Muscle of leg (tissue), 11 donors: Measurements from ENCODE around the gene ADGRL1. TPM values are rescaled to one million over a fixed set of nuclear protein-coding genes. Genes with fewer than 3 reads are reported as not detected.

Source experiments
- DNase-seq: peaks from one replicate; pipeline ENCODE4 v3.0.0; 2013
- H3K27ac ChIP-seq: one replicate; pipeline ENCODE4 v1.5.1; 2013; ENCODE audit warnings: mild to moderate bottlenecking, low read length, control low read depth
- H3K27me3 ChIP-seq: one replicate; pipeline ENCODE4 v1.6.1; 2013; ENCODE audit warnings: low read length; ENCODE audit not compliant: control insufficient read depth, insufficient read depth
- H3K36me3 ChIP-seq: one replicate; pipeline ENCODE4 v1.6.1; 2013; ENCODE audit warnings: low read length; ENCODE audit not compliant: control insufficient read depth, insufficient read depth
- H3K4me1 ChIP-seq: one replicate; pipeline ENCODE4 v1.6.1; 2013; ENCODE audit warnings: low read length; ENCODE audit not compliant: control insufficient read depth, insufficient read depth
- H3K4me3 ChIP-seq: one replicate; pipeline ENCODE4 v1.5.1; 2013; ENCODE audit warnings: low read length, control low read depth
- H3K9me3 ChIP-seq: replicated peaks from 2 replicates; pipeline ENCODE4 v1.6.1; 2013; ENCODE audit warnings: low read depth, low read length; ENCODE audit not compliant: control insufficient read depth
- WGBS: methylation state at CpG from one replicate; pipeline ENCODE4 v1.1.5; 2013; ENCODE audit warnings: missing lambda C conversion rate; ENCODE audit not compliant: insufficient coverage; 5-methylcytosine and 5-hydroxymethylcytosine counted together
- polyA plus RNA-seq, 8 donors: library from polyadenylated mRNA; unstranded; fragments of 120-200 nt; gene quantifications; one replicate each; pipeline versions ENCODE4 v1.2.1 to v1.2.3, GENCODE V29; 2013; ENCODE audit warnings: inconsistent platforms in 1 of 8, low replicate concordance in 1 of 8; ENCODE audit not compliant: insufficient read length in 8 of 8, insufficient read depth in 1 of 8
- total RNA-seq: library from RNA; stranded (reverse); fragments of 120-200 nt; gene quantifications from one replicate; pipeline ENCODE4 v1.2.4, GENCODE V29; 2013

The ADGRL1 gene
- total and polyA plus RNA-seq, 9 donors: 7.8 to 28.0 (median 20.9) TPM

DNA sequence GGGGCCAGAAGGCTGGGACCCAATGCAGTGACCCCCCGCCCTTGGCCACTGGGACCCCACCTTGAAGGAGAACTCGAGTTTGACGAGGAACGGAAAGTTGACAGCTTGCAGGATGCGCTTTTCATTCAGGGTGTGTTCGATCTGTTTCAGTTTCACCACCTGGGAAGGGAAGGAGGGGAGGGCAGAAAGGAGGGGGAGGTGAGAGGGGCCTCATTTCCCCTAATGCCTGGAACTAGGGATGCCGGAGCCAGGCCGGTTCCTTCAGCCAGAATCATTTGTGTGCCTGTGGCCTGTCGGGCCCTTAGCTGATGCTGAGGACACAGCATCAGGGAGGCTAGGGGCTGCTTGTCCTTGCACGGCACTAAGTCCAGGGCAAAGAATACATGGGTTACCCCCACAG lies 103.2 kb downstream of the ADGRL1 start:
- no peak for DNase-seq
- Histone ChIP-seq H3K4me1 (peaks cover 22% of the 10 kb centered on the region), H3K4me3 (no peak overlapping the region), H3K27ac (no peak overlapping the region), H3K27me3 (no peaks in the 10 kb centered on the region), H3K36me3 (peaks cover 66% of the 10 kb centered on the region), H3K9me3 (no peaks in the 10 kb centered on the region)
- 62% methylated on average over 9 of the region's 10 CpGs for WGBS

DNA sequence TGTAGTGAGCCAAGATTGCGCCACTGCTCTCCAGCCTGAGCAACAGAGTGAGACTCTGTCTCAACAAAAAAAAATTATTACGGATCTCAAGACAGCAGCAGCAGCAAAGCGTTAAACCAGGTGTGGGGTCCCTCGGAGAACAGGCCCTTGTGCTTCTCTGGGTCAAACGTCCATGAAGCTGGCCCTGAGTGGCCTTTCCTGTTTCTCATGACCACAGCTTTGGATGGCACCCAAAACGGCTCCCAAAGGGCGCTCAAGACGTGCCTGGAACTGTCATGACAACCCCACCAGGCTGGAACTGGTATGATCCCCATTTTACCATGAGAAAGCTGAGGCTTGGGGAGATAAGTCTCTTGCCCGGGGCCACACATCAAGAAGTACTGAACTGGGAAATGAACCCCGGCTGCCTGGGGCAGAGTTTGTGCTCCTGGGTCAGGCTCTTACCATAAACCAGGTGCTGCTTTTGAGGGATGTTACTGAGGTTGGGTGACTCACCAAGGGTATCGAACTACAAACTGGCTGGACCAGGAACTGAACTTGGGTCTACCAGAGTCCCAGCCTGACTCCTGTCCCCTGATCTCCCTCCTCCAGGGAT lies 103.8 kb downstream of the ADGRL1 start:
- Histone ChIP-seq H3K9me3 (no peaks in the 10 kb centered on the region), H3K4me1 (peaks cover 16% of the 10 kb centered on the region), H3K36me3 (peaks cover 66% of the 10 kb centered on the region), H3K27ac (no peak overlapping the region), H3K27me3 (no peaks in the 10 kb centered on the region), H3K4me3 (no peak overlapping the region)
- WGBS: 43% methylated on average over 6 of the region's 11 CpGs
- no peak for DNase-seq

DNA sequence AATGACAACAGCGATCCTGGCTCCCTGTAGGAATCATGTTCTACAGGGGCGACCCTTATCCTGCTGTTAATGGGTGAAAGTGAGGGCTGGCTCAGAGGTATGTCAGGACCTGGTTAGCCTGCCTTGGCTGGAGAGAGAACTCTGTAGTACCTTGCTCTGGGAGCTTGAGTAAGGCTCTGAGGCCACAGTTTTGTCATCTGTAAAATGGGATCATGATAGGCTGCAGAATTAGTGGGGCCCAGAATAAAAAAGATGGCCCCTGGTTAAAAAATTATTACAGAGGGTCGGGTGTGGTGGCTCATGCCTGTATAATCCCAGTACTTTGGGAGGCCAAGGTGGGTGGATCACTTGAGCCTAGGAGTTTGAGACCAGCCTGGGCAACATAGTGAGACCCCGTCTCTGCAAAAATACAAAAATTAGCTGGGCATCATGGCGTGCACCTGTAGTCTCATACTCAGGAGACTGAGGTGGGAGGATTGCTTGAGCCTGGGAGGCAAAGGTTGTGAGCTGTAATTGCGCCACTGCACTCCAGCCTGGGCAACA lies 104.9 kb downstream of the ADGRL1 start:
- Histone ChIP-seq H3K9me3 (no peaks in the 10 kb centered on the region), H3K27me3 (no peaks in the 10 kb centered on the region), H3K4me1 (peaks cover 9% of the 10 kb centered on the region), H3K27ac (no peak overlapping the region), H3K36me3 (peaks cover 70% of the 10 kb centered on the region), H3K4me3 (no peak overlapping the region)
- no peak for DNase-seq
- 100% methylated on average over 1 of the region's 6 CpGs for WGBS

Other genes with a start within 250 kb of the ADGRL1 start
- 1.8 TPM for gene RFX1, start 199.8 kb downstream of the ADGRL1 start, total RNA-seq
- 1 to 10 TPM; 6.2 to 9.5 (median 7.3) TPM for gene RFX1, start 199.8 kb downstream of the ADGRL1 start, polyA plus RNA-seq
- gene RLN3, start 178.0 kb downstream of the ADGRL1 start, total RNA-seq: not detected
- not detected for gene RLN3, start 178.0 kb downstream of the ADGRL1 start, polyA plus RNA-seq
- gene IL27RA, start 174.4 kb downstream of the ADGRL1 start, total RNA-seq: 3.4 TPM
- gene IL27RA, start 174.4 kb downstream of the ADGRL1 start, polyA plus RNA-seq: 1 to 10 TPM; 1.9 to 6.1 (median 4.1) TPM
- gene PALM3, start 144.1 kb downstream of the ADGRL1 start, total RNA-seq: 0.18 TPM
- gene PALM3, start 144.1 kb downstream of the ADGRL1 start, polyA plus RNA-seq: 1 to 10 TPM in 5 of 8 donors, under 1 TPM in 3; 0.33 to 2.3 (median 1.2) TPM
- gene MISP3, start 133.4 kb downstream of the ADGRL1 start, total RNA-seq: 0.62 TPM
- 1 to 10 TPM in 2 of 8 donors, under 1 TPM in 6; 0.65 to 1.4 (median 0.78) TPM for gene MISP3, start 133.4 kb downstream of the ADGRL1 start, polyA plus RNA-seq
- gene C19orf67, start 120.4 kb downstream of the ADGRL1 start, total RNA-seq: 0.18 TPM
- not detected for gene C19orf67, start 120.4 kb downstream of the ADGRL1 start, polyA plus RNA-seq
- gene SAMD1, start 115.4 kb downstream of the ADGRL1 start, total RNA-seq: 27.1 TPM
- gene SAMD1, start 115.4 kb downstream of the ADGRL1 start, polyA plus RNA-seq: 10 to 100 TPM; 38.3 to 53.6 (median 44.8) TPM
- 121 TPM for gene PRKACA, start 88.4 kb downstream of the ADGRL1 start, total RNA-seq
- 100 to 1,000 TPM; 303 to 485 (median 426) TPM for gene PRKACA, start 88.4 kb downstream of the ADGRL1 start, polyA plus RNA-seq
- gene ASF1B, start 69.6 kb downstream of the ADGRL1 start, total RNA-seq: 6.6 TPM
- gene ASF1B, start 69.6 kb downstream of the ADGRL1 start, polyA plus RNA-seq: 10 to 100 TPM in 7 of 8 donors, 1 to 10 TPM in 1; 8.2 to 15.1 (median 12.7) TPM
- gene ADGRE5, start 175.3 kb upstream of the ADGRL1 start, total RNA-seq: 27.4 TPM
- gene ADGRE5, start 175.3 kb upstream of the ADGRL1 start, polyA plus RNA-seq: 10 to 100 TPM; 43.5 to 61.9 (median 55.7) TPM
- gene DDX39A, start 213.2 kb upstream of the ADGRL1 start, total RNA-seq: 34.8 TPM
- gene DDX39A, start 213.2 kb upstream of the ADGRL1 start, polyA plus RNA-seq: 10 to 100 TPM; 41.9 to 52.9 (median 45.5) TPM
- 40.2 TPM for gene PKN1, start 227.1 kb upstream of the ADGRL1 start, total RNA-seq
- gene PKN1, start 227.1 kb upstream of the ADGRL1 start, polyA plus RNA-seq: 10 to 100 TPM; 69.9 to 79.2 (median 72.5) TPM